ENCODE data around the gene MAP7.

Gene MAP7

DNA sequence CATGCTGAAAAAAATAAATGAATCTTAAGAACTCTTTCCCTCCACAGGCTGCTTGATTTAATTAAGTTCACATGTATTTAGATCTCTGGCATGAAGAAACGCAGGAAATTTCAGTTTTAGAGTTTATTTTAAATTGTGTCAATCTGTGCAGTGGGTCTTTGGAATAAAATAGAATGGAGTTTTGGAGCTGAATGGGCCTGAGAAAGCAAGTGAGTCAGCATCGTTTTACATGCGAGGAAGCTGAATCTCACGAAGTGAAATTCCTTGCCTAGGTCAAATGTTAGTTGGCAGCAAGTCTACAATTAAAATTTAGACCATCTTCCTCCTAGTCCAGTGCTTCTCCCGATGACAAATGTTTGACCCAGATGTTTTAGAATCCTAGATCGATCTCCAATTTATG lies 22.4 kb downstream of the MAP7 start:
- no peak for DNase-seq

DNA sequence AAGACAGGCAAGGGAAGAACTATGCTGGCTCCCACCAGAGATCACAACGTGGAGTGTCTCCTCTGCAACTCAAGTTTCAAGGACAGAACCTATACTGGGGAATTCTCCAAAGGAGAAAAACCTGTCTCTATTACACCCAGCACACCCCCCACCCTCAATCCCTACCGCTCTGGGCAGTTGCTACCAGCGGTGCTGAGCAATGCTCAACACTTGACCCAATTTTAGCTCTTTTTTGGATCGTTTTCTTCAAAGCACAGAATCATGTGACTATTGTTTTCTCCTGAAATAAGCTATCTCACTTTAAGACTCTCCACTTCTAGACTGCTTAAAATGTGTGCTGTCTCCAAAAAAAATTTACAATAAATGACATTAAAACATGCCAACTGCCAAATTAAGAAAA lies 23.3 kb downstream of the MAP7 start:
- no peak for DNase-seq

DNA sequence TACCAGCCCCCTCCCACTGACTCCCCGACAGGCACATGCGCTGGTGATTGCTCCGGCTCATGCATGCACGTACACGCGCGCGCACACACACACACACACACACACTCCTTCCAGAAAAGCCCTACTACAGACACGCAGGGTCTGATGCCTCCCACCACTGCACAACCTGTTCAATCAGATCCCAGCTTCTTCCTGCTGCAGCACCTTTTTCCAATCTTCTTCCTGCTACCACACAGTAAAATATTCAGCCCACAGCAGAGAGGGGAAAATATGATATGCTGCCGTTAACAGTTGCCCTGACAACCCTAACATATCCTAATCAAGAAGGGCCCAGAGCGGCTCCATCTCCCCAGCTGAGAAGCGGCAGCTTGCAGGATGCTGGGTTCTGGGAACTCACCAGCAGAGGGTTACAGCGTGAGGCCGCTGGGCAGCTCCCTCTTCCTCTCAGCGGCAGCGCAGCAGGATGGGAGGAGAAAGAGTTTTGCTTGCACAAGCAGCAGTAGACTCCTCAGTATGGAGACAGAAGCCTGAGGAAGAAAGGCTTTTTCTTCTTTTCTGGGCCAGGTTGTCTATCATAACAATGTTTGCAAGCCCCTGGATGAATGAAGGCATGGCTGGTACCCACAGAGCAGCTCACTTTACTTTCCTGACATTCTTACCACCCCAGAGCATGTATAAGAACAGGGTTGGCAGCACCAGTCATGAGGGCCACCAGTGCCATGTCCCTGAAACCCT lies 23.9 kb downstream of the MAP7 start:
- peak; percentile 61 for DNase-seq

DNA sequence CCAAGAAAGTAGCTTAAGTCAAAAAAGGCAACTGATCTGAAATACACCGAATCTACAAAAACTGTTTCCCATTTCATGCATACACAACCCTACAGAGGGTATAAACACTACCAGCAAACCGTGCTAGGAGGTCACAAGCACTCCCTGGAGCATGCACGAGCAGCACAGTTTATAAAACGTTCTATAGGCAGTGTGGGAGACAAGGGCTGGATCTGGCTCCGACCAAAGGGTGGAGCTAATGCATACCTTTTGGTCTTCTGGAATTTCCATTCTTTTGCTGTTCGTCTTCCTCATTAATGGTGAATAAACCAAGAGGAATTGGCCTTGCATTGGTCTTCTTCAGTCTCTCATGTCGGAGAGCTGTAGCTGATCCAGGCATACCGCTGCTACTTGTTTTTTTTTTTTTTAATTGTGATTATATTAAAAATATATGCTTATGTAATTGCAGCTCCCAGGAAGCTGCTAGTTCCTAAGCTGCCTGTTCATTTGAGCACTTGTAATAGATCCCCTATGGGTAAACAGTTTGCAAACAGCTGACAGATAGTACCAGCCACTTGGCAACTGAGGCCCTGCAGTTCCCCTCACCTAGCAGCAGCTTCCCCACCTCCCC lies 24.5 kb downstream of the MAP7 start:
- no peak for DNase-seq

DNA sequence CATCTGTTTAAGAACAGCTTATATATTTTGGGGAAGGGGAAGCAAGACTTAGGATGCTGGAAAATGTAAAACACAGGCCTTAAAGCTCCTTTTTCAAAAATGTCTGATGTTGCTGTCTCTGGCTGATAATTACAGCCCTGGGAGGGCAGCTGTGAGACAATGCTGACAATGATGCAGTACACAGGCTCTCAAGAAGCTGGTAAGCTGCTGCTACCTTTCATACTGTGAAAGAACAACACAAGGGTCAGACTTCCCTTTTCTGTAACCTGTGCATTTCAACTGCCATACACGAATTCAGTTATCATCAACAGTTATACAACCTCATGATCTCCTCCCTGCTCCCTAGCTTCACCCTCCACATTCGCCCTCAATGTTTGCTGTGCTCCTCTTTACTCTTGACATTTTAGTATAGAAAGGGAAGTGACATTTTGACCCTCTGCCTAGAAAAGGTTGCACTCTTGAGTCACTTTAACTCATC lies 25.2 kb downstream of the MAP7 start:
- no peak for DNase-seq

DNA sequence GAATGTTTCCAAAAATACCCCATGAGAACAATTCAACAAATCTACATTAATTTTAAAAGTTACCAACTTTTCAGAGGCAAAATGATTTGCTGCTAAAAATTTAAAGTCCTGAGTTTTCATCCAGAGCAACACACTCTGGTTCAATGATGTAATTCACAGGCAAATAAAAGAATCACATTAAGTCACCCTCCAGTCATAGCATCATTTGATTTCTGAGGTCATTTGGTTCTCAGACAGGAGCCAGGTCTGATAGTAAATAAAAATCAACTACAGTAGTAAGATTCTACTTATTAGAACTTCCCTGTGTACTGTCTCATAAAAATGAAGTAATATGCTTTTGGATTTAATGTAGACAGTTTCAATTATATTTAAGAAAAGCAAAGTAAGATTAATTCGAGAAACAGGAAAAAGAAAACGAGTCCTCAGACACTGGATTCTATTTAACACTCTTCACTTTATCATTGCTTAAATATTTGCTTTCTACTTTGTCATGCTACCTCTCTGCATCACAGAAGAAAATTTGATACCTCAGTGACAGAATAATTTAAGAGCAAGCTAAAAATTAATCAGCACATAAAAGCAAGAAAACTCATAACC lies 25.8 kb downstream of the MAP7 start:
- no peak for DNase-seq

DNA sequence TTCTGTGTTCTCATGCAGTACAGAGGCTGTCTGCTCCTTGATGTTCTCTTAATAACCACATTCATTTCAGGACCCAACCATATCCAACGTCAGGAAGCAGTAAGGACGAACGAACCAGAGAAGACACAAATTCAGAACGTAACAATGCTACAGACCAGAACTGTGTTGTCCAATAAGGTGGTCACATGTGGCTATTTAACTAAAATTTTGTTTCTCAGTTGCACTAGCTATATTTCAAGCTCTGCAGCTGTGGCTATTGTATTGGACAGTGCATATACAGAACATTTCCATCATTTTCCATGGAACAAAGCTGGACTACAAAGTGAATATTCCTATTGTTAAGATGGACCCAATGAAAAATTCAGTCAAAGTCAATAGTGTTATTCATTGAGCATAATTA lies 27.0 kb downstream of the MAP7 start:
- DNase-seq: no peak

DNA sequence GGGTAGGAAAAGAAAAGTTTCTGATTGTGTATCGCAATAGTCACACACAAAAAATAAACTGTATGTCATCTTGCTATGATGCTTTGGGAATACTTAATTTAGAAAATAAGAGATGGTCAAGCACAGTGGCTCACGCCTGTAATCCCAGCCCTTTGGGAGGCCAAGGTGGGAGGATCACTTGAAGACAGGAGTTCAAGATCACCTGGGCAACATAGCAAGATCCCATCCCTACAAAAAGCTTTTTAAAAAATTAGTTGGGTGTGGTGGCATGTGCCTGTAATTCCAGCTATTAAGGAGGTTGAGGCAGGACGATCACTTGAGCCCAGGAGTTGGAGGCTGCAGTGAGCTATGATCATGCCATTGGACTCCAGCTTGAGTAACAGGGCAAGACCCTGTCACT lies 27.6 kb downstream of the MAP7 start:
- DNase-seq: no peak

DNA sequence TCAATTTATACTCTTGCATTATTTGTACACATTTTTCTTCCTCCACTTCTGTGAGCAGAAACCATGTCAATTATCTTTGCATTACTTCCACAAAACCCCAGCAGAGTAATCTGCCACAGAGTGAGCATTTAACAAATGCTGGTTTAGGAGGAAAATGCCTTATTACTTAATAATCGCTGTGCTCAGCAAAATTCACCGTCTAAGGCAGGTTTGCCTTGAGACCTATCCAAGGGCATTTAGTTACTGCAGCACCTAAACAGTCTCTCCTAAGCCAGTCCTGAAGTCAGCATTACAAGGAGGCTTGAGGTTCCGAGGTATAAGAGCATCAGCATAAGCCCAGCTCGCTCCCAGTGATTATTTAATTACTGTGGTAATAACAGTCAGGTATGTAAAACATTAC lies 28.3 kb downstream of the MAP7 start:
- DNase-seq: no peak

DNA sequence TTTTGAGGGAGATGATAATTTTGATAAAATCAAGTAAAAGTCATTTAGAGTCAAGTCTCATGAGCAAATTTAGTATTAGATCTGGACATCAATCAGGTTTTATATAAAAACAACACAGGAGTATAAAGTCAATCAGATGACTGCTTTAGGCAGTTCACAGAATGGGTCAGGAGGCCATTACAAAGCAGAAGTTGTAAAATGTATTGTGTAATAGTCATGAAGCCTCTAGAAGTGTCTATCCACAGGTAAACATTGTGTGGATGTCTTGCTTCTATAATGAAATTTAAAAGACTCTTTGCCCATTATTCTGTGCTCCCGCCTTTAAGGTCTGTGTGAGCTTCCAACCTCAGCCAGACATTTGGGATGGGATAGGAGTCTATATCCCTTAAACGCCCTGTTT lies 28.8 kb downstream of the MAP7 start:
- no peak for DNase-seq

DNA sequence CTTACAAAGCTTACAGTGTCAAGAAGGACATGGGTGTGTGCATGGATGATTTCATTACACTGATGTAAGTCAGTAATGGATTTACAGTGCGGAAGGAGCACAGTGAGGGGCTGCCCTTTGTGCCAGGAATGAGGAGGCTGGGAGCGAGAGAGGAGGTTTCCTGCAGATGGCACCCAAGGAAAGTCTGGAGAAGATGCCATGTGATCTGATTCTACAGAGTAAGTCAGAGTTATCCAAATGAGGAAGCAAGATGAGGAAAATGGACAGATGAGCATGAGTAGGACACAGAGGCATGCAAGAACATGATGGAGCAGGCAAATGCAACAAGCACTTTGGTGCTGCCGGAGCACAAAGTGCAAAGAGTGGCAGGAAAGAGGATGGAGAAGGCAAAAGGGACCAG lies 29.7 kb downstream of the MAP7 start:
- no peak for DNase-seq

DNA sequence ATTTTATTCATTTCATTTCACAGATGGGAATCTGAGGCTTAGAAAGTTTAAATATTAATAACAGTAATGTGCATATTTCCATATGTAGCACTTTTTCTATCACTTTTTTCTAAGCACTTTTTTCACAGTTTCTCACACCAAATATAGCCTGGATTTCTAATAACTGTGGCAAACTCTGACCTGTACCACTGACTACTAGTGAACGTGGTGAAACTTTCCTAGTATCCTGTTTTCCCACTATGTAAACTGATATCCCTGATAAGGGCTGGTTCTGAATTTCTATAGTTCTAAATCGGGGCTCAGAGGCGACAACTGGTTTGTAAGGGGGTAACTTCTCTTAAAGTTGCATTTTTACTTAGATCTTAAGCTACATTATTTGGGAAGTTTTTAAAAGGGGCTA lies 32.6 kb downstream of the MAP7 start:
- no peak for DNase-seq

DNA sequence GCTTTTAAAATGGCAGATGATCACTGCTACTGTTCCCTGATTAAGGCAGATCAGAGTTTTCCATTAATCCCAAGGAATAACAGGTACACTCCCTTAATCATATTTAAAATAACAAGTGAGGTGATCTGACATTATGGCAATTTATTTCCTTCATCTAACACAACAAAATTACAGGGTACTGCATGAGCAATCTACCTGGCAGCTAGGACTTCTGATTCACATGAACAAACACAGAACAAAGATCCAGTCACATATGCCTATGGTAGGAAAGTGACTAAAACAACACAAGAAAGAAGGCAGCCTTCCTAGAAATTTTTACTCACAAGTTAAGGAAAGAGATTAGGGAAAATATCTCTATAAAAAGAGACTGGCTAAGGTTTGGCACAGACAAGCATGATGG lies 33.2 kb downstream of the MAP7 start:
- DNase-seq: no peak

DNA sequence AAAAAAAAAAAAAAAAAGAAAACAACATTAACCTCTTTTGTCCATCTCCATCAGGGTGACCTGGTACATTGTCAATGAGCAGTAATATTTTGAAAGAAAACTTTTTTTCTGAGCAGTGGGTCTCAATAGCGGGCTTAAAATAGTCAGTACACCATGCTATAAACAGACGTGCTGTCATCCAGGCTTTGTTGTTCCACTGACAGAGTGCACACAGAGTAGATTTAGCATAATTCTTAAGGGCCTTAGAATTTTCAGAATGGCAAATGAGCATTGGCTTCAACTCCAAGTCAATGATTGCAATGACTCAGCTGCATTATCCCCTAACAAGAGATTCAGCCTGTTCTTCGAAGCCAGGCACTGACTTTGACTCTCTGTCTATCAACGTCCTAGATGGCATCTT lies 35.6 kb downstream of the MAP7 start:
- no peak for DNase-seq

DNA sequence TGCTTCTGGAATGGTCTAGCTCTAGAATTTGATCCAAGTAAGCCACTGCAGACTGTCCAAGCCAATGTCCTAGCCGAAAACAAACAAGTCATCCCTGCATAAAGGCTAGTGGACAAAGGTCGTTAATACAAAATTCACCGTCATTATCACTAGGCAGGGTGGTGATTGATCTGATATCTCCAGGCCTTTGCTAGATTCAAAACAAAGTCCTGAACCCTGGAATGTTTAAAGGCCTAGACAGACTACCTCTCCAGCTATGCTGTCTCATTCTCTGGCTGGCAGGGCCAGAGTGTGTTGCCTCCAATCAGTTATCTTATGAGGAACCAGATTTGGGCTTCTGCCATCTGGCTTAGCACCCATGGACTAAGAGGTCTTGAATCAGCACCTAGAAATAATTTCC lies 38.3 kb downstream of the MAP7 start:
- no peak for DNase-seq

DNA sequence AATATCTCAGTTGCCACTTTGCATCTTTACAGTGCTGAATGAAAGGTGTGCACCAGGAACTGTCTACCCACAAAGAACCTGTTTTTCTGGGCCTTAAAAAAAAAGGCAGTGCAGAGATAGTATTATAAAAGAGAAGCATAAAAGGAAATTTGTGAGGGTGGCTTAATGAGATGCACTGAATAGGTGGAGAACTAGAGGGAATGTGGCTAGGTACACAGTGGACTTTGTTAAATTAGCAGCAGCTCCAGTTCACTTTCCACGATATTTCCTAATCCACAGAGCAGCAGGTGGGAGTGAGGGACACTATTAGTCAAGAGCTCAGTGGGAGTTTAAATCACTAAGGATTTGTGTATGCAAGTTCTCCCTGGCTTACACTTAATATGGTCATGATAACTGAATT lies 38.8 kb downstream of the MAP7 start:
- no peak for DNase-seq

DNA sequence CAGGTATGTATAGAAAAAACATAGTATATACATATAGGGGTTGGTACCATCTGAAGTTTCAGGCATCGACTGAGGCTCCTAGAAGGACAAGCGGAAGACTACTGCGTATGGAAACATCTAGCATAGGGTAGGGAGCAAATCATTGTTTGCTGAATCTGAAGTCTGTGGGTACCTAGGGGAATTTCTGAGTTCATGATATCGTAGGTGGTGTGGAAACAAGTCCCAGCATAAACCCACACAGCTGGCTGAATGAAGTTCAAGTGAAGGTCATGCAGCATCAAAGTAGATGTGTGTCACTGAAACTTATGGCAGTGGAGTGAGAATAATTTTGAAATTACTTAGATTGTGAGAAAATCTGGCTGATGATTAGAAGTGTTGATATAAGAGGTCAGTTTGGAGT lies 39.4 kb downstream of the MAP7 start:
- no peak for DNase-seq

DNA sequence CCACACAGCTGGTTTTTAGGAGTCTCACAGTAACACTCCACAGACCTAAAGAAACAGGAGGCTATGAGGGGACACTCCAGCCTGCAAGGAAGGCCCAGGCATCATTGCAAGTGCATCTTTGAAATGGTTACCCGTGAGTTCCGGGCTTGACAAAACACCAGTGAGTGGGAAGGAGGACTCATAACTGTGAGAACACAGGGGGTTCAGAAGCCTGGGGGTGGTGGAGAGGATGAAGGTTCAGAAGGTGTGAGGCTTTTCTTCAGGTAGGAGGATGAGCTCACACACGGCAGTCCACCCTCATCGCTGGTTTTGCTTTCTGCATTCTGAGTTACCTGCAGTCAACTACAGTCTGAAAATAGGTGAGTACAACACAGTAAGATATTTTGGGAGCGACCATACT lies 39.9 kb downstream of the MAP7 start:
- DNase-seq: no peak

DNA sequence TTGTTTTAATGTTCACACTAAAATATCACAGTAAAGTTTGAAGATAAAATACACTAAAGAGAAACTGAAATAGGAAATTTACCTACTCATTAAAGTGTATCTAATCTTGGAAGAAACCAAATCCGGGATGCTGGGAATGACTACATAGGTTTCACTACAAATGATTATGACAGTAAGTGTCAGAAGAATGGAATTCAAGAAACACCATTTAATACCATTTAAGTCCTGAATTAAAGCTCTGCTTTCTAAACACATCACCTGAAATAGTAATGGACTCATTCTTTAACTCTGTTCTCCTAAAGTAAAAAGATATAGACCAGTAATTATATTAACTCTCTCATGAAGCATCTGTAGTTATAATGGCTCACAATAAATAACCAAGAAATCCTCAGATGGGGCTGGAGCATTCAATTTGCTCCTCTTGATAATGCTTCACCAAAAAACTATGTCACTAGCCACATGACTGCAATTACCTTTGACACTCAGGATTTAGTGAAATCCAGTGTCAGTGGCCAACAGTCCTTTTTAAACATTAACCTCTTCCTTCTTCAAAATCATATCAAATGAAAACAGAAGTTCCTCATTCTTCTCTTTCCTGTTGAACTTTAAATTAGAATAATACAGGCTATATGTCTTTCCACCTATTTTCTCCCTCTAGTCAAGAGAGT lies 41.4 kb downstream of the MAP7 start:
- no peak for DNase-seq

DNA sequence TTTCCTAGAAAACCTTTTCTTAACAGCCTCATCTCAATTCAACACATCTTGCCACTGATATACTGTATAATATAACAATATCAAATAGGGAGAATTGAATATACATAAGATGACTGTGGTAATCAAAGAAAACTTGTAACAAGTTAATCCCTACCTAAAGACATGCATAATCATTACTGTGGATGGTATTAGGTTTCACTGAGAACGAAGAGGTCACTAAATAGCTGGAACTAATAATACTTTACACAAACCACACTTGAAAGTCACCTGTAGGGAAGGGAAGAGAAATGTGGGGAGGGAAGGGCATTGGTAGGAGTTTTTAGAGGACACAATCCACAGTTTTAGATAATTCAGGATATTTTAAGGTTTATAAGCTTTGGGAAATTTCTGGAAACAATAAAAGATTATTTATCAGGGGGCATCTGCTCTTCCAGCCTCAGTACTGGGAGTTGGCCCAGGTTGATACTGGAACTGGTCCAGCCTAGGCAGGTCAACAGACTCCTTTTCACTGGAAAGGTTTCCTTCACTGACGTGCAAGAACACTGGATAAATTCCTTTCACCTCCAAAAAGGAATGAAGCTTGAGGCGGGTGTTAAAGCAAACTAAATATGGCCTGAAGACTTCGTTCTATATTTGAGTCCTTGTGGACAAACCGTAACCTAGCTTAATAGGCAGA lies 44.0 kb downstream of the MAP7 start:
- no peak for DNase-seq

DNA sequence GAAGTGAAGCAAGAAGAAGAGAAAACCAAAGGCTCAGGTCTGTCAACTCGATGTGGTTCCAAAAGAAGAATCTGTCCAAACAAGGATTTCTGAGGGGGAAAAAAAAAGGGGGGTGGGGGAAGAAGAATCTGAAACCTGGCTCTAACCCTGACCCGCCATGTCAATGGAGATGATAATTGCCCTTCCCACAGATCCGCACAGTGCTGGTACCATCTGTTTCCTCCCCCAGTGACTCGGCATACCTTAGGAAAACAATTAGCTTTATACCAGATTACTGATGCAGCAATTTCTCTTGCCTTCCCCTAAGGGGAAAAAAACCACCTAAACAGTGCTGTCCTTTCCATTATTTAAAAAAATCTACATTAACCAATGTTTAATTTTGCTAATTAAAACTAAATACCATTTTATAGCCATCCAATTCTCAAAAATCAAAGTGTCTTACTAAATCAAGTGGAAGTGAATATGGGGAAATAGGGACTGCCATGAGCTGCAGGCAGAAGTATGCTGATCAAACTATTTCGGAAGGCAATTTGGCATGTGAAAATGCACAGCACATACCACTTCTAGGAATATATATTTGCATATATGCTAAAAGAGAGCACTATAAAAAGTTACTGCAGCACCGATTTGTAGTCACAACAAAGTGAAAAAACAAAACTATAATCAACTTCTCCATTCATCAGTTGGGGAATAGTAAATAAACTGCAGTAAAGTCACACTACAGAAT lies 46.8 kb downstream of the MAP7 start:
- DNase-seq: no peak

DNA sequence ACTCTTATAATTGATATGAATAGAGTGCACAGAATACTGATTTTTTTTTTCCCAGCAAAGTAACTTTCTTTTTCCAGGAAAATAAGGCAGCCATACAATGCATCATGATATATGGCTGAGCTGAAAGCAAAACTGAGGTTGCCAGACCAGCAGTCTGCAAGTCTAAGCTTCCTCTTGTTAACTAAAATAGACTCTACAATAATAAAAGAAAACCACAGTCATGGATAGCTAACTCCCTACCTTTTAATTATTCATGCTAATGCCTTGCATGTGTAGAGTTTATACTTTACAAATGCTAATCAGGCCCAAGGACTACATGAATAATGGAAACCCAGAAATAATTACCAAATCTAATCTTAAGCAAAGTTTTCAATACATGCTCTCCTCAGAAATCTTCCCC lies 47.4 kb downstream of the MAP7 start:
- DNase-seq: no peak

DNA sequence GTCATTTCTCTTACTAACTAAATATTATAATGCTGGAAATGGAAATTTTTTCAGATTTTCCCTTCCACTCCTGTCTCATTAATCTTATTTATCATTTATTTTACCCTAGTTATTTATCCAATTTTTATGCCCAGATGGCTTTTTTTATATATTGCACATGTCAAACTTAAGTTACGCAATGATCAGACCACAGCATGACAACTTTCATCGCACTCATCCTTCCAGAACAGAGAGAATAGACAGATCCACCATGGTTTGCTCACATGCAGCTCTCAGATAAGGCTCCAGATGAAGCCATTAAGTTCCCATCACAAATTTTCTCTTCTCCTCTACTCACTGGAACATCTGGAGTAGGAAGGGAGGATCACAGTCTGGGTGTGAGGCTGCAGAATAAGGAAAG lies 48.7 kb downstream of the MAP7 start:
- DNase-seq: no peak
